Colonic mucosa (tissue), 4 donors: Measurements from ENCODE around the gene DUSP6. TPM values are rescaled to one million over a fixed set of nuclear protein-coding genes. Genes with fewer than 3 reads are reported as not detected.

Source experiments
- DNase-seq: peaks from one replicate; pipeline ENCODE4 v3.0.0-alpha.2; 2020
- H3K27ac ChIP-seq: fragments of 200-600 bp; one replicate; pipeline ENCODE4 v1.8.0; 2021
- H3K27me3 ChIP-seq: fragments of 200-600 bp; one replicate; pipeline ENCODE4 v1.8.0; 2021
- H3K36me3 ChIP-seq: fragments of 200-600 bp; one replicate; pipeline ENCODE4 v1.8.0; 2021
- H3K4me1 ChIP-seq: fragments of 200-600 bp; one replicate; pipeline ENCODE4 v1.8.0; 2021; ENCODE audit warnings: mild to moderate bottlenecking
- H3K4me3 ChIP-seq: fragments of 200-600 bp; one replicate; pipeline ENCODE4 v1.8.0; 2021
- H3K9ac ChIP-seq, 2 donors: one replicate each; pipeline ENCODE4 v1.7.0; 2013; ENCODE audit warnings: control low read depth in 2 of 2, low read depth in 2 of 2, low read length in 2 of 2
- H3K9me3 ChIP-seq: fragments of 200-600 bp; one replicate; pipeline ENCODE4 v1.8.0; 2021
- CTCF ChIP-seq: fragments of 200-600 bp; IDR thresholded peaks from one replicate; pipeline ENCODE4 v1.8.0; 2022; ENCODE audit warnings: antibody characterized with exemption, mild to moderate bottlenecking
- intact Hi-C: fragments of 100-400 bp; cut with DNase I; formaldehyde crosslinking; loops from one replicate; pipeline ENCODE4 v1.14.1; 2022
- total RNA-seq, 2 donors: library from RNA; stranded (reverse); fragmentation: NEBNext Ultra II Directional in 1 of 2; extraction: Animal tissue kit (Norgen Biotek cat#: 25700) in 1 of 2; gene quantifications; one replicate each; pipeline ENCODE4 v1.2.1, GENCODE V29; 2021
- donor health status: healthy.
- donor health status: DM: no; HTN: no; CAD: no.
- donor health status: DM: no; HTN: no; CAD: no.

The DUSP6 gene
- total RNA-seq, 2 donors from 2014 or later = 53.8 to 97.6 TPM

DNA sequence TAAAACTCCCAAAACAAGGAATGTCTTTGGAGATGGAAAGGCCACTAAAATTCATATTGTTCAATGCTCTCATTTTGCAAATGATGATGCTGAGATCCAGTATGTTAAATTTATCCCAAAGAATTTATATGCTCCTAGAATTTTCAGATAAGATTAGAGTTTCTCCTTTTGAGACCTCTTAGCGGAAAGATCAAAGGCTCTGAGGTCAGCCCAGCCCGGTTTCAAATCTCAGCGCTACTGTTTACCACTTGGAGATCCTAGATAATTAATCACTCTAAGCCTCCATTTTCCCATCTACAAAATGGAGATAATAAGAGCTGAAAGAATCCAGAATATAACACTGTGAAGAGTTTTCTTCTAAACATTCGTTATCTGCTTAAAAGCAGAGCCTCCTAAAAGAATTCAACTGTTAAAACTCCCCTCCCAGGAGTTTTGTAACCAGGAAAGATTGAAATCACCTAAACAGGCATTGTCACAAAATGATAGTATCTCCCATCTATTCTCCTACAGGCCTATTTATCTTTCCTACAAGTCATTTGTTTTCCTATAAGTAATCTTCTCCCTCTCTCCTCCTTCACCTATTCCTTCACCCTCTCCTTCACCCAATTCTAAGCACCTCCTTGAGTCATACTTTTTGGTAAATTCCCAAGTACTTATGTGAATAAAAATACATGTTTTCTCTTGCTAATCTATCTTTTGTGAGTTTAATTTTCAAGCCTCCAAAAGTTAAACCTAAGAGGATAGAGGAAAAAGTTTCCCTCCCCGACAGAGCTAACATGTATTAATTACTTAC lies 16.7 kb downstream of the DUSP6 start:
- Histone ChIP-seq H3K27me3 (no peaks in the 10 kb centered on the region), H3K4me1 (no peaks in the 10 kb centered on the region), H3K9me3 (no peaks in the 10 kb centered on the region), H3K27ac (no peak overlapping the region), H3K9ac (no peak overlapping the region), H3K4me3 (no peak overlapping the region), H3K36me3 (no peaks in the 10 kb centered on the region)
- DNase-seq = no peak
- no peak for TF ChIP-seq CTCF
- intact Hi-C loops = no loop called here

DNA sequence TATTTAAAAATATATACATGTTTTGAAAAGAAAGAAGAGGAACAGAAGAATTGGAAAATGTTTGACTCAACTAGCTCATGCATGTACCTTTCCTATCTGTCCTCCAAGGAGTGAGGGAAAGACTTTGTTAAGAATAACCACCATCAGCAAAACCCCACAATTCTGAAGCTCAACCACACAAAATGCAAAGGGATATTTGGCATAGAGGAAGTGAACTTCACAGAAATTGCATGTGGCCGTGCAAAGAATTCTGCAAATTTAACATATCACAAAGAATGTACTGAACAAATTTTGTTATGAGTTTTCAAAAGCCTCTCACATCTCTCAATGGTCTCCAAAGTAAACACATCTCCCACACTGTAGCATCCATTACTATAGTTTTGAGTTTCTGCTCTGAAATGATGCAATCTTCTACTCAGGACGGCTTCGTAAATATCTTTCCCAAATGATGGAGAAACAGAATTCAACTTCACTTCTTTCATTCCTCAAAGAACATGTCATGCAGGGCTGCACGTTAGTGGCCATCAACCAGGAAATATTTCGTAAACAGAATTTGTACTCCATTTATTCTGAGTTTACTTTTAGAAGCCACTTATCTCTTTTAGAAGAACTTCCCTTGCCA lies 17.6 kb downstream of the DUSP6 start:
- intact Hi-C loops = no loop called here
- no peak for TF ChIP-seq CTCF
- DNase-seq = no peak
- H3K4me1 ChIP-seq = no peaks in the 10 kb centered on the region
- H3K9ac ChIP-seq = no peak overlapping the region
- H3K36me3 ChIP-seq = no peaks in the 10 kb centered on the region
- no peak overlapping the region for H3K4me3 ChIP-seq
- no peaks in the 10 kb centered on the region for H3K9me3 ChIP-seq
- no peaks in the 10 kb centered on the region for H3K27me3 ChIP-seq
- H3K27ac ChIP-seq = no peak overlapping the region

- no peak overlapping the region for H3K27ac ChIP-seq
- H3K27me3 ChIP-seq = no peaks in the 10 kb centered on the region
- intact Hi-C loops = no loop called here
- H3K4me3 ChIP-seq = no peak overlapping the region
- no peak overlapping the region for H3K9ac ChIP-seq
- H3K36me3 ChIP-seq = no peaks in the 10 kb centered on the region
- DNase-seq = peak; percentile 45
- H3K4me1 ChIP-seq = no peaks in the 10 kb centered on the region
- TF ChIP-seq CTCF = no peak
- H3K9me3 ChIP-seq = no peaks in the 10 kb centered on the region
These were observed 18.6 kb downstream of the DUSP6 start for GRCh38 chr12:89333564-89334252.

GRCh38 chr12:89328151-89329030 lies 23.9 kb downstream of the DUSP6 start:
- H3K27me3 ChIP-seq = no peaks in the 10 kb centered on the region
- H3K4me3 ChIP-seq = no peak overlapping the region
- no peak for TF ChIP-seq CTCF
- no peak overlapping the region for H3K9ac ChIP-seq
- no peaks in the 10 kb centered on the region for H3K36me3 ChIP-seq
- no peak for DNase-seq
- no peaks in the 10 kb centered on the region for H3K4me1 ChIP-seq
- intact Hi-C loops = no loop called here
- H3K9me3 ChIP-seq = no peaks in the 10 kb centered on the region
- H3K27ac ChIP-seq = no peak overlapping the region
